Hepatocyte (in vitro differentiated cells): ENCODE measurements around the gene TTC39A. TPM values are rescaled to one million over a fixed set of nuclear protein-coding genes. Genes with fewer than 3 reads are reported as not detected.

ENCODE experiments used
- DNase-seq: peaks from one replicate; pipeline ENCODE4 v3.0.0-alpha.2; 2016; ENCODE audit warnings: low spot score
- H2AFZ ChIP-seq: fragments of 200-600 bp; sonication (generic); 2 replicates; pipeline ENCODE4 v1.6.0; 2016; ENCODE audit warnings: antibody characterized with exemption, mild to moderate bottlenecking
- H3K27ac ChIP-seq: fragments of 200-600 bp; sonication (generic); 2 replicates; pipeline ENCODE4 v1.5.1; 2016; ENCODE audit warnings: mild to moderate bottlenecking
- H3K27me3 ChIP-seq: fragments of 200-600 bp; sonication (generic); 2 replicates; pipeline ENCODE4 v1.6.1; 2016
- H3K36me3 ChIP-seq: fragments of 200-600 bp; sonication (generic); replicated peaks from 2 replicates; pipeline ENCODE4 v1.5.1; 2016; ENCODE audit warnings: low read depth; ENCODE audit not compliant: insufficient read depth
- H3K4me1 ChIP-seq: fragments of 200-600 bp; sonication (generic); 2 replicates; pipeline ENCODE4 v1.5.1; 2016; ENCODE audit warnings: mild to moderate bottlenecking, moderate library complexity; ENCODE audit not compliant: insufficient read depth
- H3K4me2 ChIP-seq: fragments of 200-600 bp; sonication (generic); 2 replicates; pipeline ENCODE4 v1.6.0; 2016
- H3K4me3 ChIP-seq: fragments of 200-600 bp; sonication (generic); 2 replicates; pipeline ENCODE4 v1.5.1; 2016; ENCODE audit warnings: mild to moderate bottlenecking
- H3K79me2 ChIP-seq: fragments of 200-600 bp; sonication (generic); 2 replicates; pipeline ENCODE4 v1.6.0; 2017; ENCODE audit warnings: mild to moderate bottlenecking
- H3K9me2 ChIP-seq: fragments of 200-600 bp; sonication (generic); replicated peaks from 2 replicates; pipeline ENCODE4 v1.6.0; 2017; ENCODE audit warnings: mild to moderate bottlenecking; ENCODE audit not compliant: insufficient read depth
- H3K9me3 ChIP-seq: fragments of 200-600 bp; sonication (generic); 2 replicates; pipeline ENCODE4 v1.5.1; 2016; ENCODE audit warnings: low read depth, mild to moderate bottlenecking
- H4K20me1 ChIP-seq: fragments of 200-600 bp; sonication (generic); 2 replicates; pipeline ENCODE4 v1.6.0; 2016; ENCODE audit warnings: mild to moderate bottlenecking; ENCODE audit not compliant: insufficient read depth, poor library complexity, severe bottlenecking
- EZH2 ChIP-seq: fragments of 200-600 bp; sonication (generic); IDR thresholded peaks from 2 replicates; pipeline ENCODE4 v1.6.1; 2016; ENCODE audit warnings: antibody characterized with exemption, mild to moderate bottlenecking, borderline replicate concordance
- EZH2phosphoT487 ChIP-seq: fragments of 200-600 bp; sonication (generic); IDR thresholded peaks from one replicate; pipeline ENCODE4 v1.6.1; 2018; ENCODE audit warnings: antibody characterized with exemption, mild to moderate bottlenecking, low read depth, moderate library complexity; ENCODE audit not compliant: unreplicated experiment, severe bottlenecking
- WGBS: methylation state at CpG from one replicate; pipeline ENCODE4 v1.1.6; 2016; ENCODE audit warnings: low lambda C conversion rate; ENCODE audit errors: missing lambda C conversion rate; 5-methylcytosine and 5-hydroxymethylcytosine counted together
- polyA plus RNA-seq: library from polyadenylated mRNA; unstranded; fragments of >200 nt; fragmentation: Nextera tagmentation; extraction: Ambion mirVana; gene quantifications from 2 replicates; pipeline ENCODE4 v1.2.1, GENCODE V29; 2016
- total RNA-seq: library from RNA; depleted of rRNA; stranded (reverse); fragments of >200 nt; gene quantifications from 2 replicates; pipeline ENCODE4 v1.2.3, GENCODE V29; 2014
- TF ChIP-seq, protein P1 (sequence below): fragments of 200-600 bp; sonication (generic); IDR thresholded peaks from 2 replicates; pipeline ENCODE4 v1.5.1; 2016; ENCODE audit warnings: antibody characterized with exemption, mild to moderate bottlenecking; ENCODE audit not compliant: poor library complexity

TTC39A gene
- total and polyA plus RNA-seq, 2 experiments from 2014 or later: 20.5 to 35.1 TPM

GRCh38 chr1:51317798-51318197 lies 12.6 kb downstream of the TTC39A start:
- H2AFZ ChIP-seq: no peak overlapping the region
- H4K20me1 ChIP-seq: no peaks in the 10 kb centered on the region
- peaks cover 22% of the 10 kb centered on the region for H3K4me1 ChIP-seq
- TF ChIP-seq EZH2phosphoT487: no peak
- TF ChIP-seq, protein P1, sequence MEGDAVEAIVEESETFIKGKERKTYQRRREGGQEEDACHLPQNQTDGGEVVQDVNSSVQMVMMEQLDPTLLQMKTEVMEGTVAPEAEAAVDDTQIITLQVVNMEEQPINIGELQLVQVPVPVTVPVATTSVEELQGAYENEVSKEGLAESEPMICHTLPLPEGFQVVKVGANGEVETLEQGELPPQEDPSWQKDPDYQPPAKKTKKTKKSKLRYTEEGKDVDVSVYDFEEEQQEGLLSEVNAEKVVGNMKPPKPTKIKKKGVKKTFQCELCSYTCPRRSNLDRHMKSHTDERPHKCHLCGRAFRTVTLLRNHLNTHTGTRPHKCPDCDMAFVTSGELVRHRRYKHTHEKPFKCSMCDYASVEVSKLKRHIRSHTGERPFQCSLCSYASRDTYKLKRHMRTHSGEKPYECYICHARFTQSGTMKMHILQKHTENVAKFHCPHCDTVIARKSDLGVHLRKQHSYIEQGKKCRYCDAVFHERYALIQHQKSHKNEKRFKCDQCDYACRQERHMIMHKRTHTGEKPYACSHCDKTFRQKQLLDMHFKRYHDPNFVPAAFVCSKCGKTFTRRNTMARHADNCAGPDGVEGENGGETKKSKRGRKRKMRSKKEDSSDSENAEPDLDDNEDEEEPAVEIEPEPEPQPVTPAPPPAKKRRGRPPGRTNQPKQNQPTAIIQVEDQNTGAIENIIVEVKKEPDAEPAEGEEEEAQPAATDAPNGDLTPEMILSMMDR: no peak
- H3K79me2 ChIP-seq: no peaks in the 10 kb centered on the region
- H3K27me3 ChIP-seq: no peaks in the 10 kb centered on the region
- no peak overlapping the region for H3K27ac ChIP-seq
- H3K9me2 ChIP-seq: no peaks in the 10 kb centered on the region
- no peak overlapping the region for H3K4me2 ChIP-seq
- no peaks in the 10 kb centered on the region for H3K9me3 ChIP-seq
- DNase-seq: no peak
- H3K4me3 ChIP-seq: no peak overlapping the region
- 91% methylated on average over 7 of the region's 7 CpGs for WGBS
- no peaks in the 10 kb centered on the region for H3K36me3 ChIP-seq

- Histone ChIP-seq H3K36me3 (no peaks in the 10 kb centered on the region), H3K27ac (no peak overlapping the region), H2AFZ (no peak overlapping the region), H3K9me2 (no peaks in the 10 kb centered on the region), H3K4me2 (no peak overlapping the region), H3K27me3 (no peaks in the 10 kb centered on the region), H3K4me3 (no peak overlapping the region), H3K79me2 (no peaks in the 10 kb centered on the region), H3K4me1 (peaks cover 22% of the 10 kb centered on the region), H3K9me3 (no peaks in the 10 kb centered on the region), H4K20me1 (no peaks in the 10 kb centered on the region)
- 72% methylated on average over 4 of the region's 4 CpGs for WGBS
- no peak for DNase-seq
- no peak for TF ChIP-seq EZH2phosphoT487
- TF ChIP-seq, protein P1: no peak
- TF ChIP-seq EZH2: no peak
These were observed 13.6 kb downstream of the TTC39A start for GRCh38 chr1:51316846-51317120.

- Histone ChIP-seq H3K27me3 (no peaks in the 10 kb centered on the region), H3K4me3 (no peak overlapping the region), H3K9me2 (no peaks in the 10 kb centered on the region), H3K4me2 (no peak overlapping the region), H3K27ac (no peak overlapping the region), H2AFZ (no peak overlapping the region), H3K79me2 (no peaks in the 10 kb centered on the region), H3K9me3 (no peaks in the 10 kb centered on the region), H3K4me1 (peaks cover 22% of the 10 kb centered on the region), H4K20me1 (no peaks in the 10 kb centered on the region), H3K36me3 (no peaks in the 10 kb centered on the region)
- 91% methylated on average over 9 of the region's 9 CpGs for WGBS
- no peak for DNase-seq
- TF ChIP-seq EZH2phosphoT487: no peak
- no peak for TF ChIP-seq EZH2
- TF ChIP-seq, protein P1: no peak
These were observed 14.1 kb downstream of the TTC39A start for GRCh38 chr1:51316113-51316845.

DNA sequence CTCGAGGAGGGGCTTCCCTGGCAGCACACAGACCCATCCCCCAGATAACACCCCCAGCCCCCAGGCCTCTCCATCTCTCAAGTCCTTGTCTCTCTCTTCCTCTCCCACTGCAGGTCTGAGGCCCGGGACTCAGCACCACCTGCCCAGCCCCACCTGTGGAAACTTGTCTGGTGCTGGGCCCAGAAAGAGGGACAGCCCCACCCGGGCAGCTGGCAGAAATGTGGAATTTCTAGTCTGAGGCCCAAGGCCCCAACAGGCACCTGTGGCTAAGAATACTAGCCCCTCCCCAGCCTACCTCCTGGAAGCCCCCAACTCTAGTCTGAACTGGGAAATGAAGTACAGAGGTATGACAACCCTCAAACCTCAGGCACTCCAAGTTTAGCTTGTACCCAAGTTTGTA lies 15.4 kb downstream of the TTC39A start:
- Histone ChIP-seq H3K9me3 (no peaks in the 10 kb centered on the region), H2AFZ (no peak overlapping the region), H3K9me2 (no peaks in the 10 kb centered on the region), H3K27me3 (no peaks in the 10 kb centered on the region), H3K79me2 (no peaks in the 10 kb centered on the region), H3K4me3 (no peak overlapping the region), H3K4me2 (no peak overlapping the region), H3K4me1 (peaks cover 22% of the 10 kb centered on the region), H3K36me3 (no peaks in the 10 kb centered on the region), H3K27ac (peak overlapping the region; percentile 88), H4K20me1 (no peaks in the 10 kb centered on the region)
- WGBS: 75% methylated on average over 2 of the region's 3 CpGs
- TF ChIP-seq EZH2phosphoT487: no peak
- TF ChIP-seq, protein P1: no peak
- no peak for TF ChIP-seq EZH2
- no peak for DNase-seq
